SK-N-SH treated with all-trans-retinoic acid at 6 μM for 48 hours (cell line): Measurements from ENCODE around the gene CHKB.

Experiments used
- ATAC-seq: fragments of 200-7000 bp; cut with Tn5 transposase; 3 replicates; pipeline ENCODE4 v1.9.1; 2020; ENCODE audit warnings: mild to moderate bottlenecking, moderate library complexity
- ARNTL ChIP-seq: fragments of 450-650 bp; formaldehyde crosslinking; IDR thresholded peaks from 2 replicates; pipeline ENCODE4 v1.5.0; 2020; ENCODE audit warnings: low read depth, mild to moderate bottlenecking, moderate library complexity, borderline replicate concordance
- CSDC2 ChIP-seq: fragments of 250-450 bp; sonication (Bioruptor Pico); IDR thresholded peaks from 2 replicates; pipeline ENCODE4 v1.5.0; 2020; ENCODE audit warnings: mild to moderate bottlenecking, moderate library complexity
- GLIS3 ChIP-seq: fragments of 250-450 bp; sonication (Bioruptor Pico); IDR thresholded peaks from 2 replicates; pipeline ENCODE4 v1.5.0; 2020; ENCODE audit warnings: mild to moderate bottlenecking, moderate library complexity
- ISL1 ChIP-seq: fragments of 250-450 bp; sonication (Bioruptor Pico); IDR thresholded peaks from 2 replicates; pipeline ENCODE4 v2.1.2; 2022; ENCODE audit warnings: mild to moderate bottlenecking, moderate library complexity
- OSR1 ChIP-seq: fragments of 250-450 bp; sonication (Bioruptor Pico); IDR thresholded peaks from 2 replicates; pipeline ENCODE4 v1.8.0; 2022; ENCODE audit warnings: moderate library complexity, mild to moderate bottlenecking, inconsistent platforms
- PPARA ChIP-seq: fragments of 250-450 bp; sonication (Bioruptor Pico); IDR thresholded peaks from 2 replicates; pipeline ENCODE4 v1.5.0; 2020; ENCODE audit warnings: mild to moderate bottlenecking, borderline replicate concordance
- RARB ChIP-seq: fragments of 250-450 bp; sonication (Bioruptor Pico); IDR thresholded peaks from 2 replicates; pipeline ENCODE4 v1.8.0; 2021; ENCODE audit warnings: mild to moderate bottlenecking, moderate library complexity
- SNAI2 ChIP-seq: fragments of 250-450 bp; sonication (Bioruptor Pico); IDR thresholded peaks from 2 replicates; pipeline ENCODE4 v1.5.0; 2020; ENCODE audit warnings: mild to moderate bottlenecking, moderate library complexity
- TCF4 ChIP-seq: fragments of 250-450 bp; sonication (Bioruptor Pico); IDR thresholded peaks from 2 replicates; pipeline ENCODE4 v1.8.0; 2021; ENCODE audit warnings: mild to moderate bottlenecking, moderate library complexity, borderline replicate concordance
- TOX ChIP-seq: fragments of 250-450 bp; sonication (Bioruptor Pico); IDR thresholded peaks from 2 replicates; pipeline ENCODE4 v1.8.0; 2021; ENCODE audit warnings: mild to moderate bottlenecking, moderate library complexity, borderline replicate concordance
- ZC3H10 ChIP-seq: fragments of 250-450 bp; sonication (Bioruptor Pico); IDR thresholded peaks from 2 replicates; pipeline ENCODE4 v1.5.1; 2021; ENCODE audit warnings: mild to moderate bottlenecking, moderate library complexity
- ZFP3 ChIP-seq: fragments of 250-450 bp; sonication (Bioruptor Pico); IDR thresholded peaks from 2 replicates; pipeline ENCODE4 v1.5.0; 2020; ENCODE audit warnings: mild to moderate bottlenecking, moderate library complexity
- ZFP30 ChIP-seq: fragments of 450-650 bp; formaldehyde crosslinking; IDR thresholded peaks from 2 replicates; pipeline ENCODE4 v1.5.0; 2022; ENCODE audit warnings: mild to moderate bottlenecking, moderate library complexity
- ZNF565 ChIP-seq: fragments of 450-650 bp; formaldehyde crosslinking; conservative IDR thresholded peaks from 2 replicates; pipeline ENCODE4 v1.5.0; 2020; ENCODE audit warnings: low read depth, mild to moderate bottlenecking, moderate library complexity
- ZNF70 ChIP-seq: fragments of 450-650 bp; formaldehyde crosslinking; IDR thresholded peaks from 2 replicates; pipeline ENCODE4 v1.5.0; 2020; ENCODE audit warnings: mild to moderate bottlenecking, moderate library complexity
- ZNF8 ChIP-seq: fragments of 450-650 bp; formaldehyde crosslinking; IDR thresholded peaks from 2 replicates; pipeline ENCODE4 v1.5.0; 2020; ENCODE audit warnings: mild to moderate bottlenecking, moderate library complexity
- TF ChIP-seq, protein P1 (sequence below): fragments of 250-450 bp; sonication (Bioruptor Pico); IDR thresholded peaks from 2 replicates; pipeline ENCODE4 v1.5.0; 2020; ENCODE audit warnings: mild to moderate bottlenecking, moderate library complexity
- TF ChIP-seq, protein P2 (sequence below): fragments of 250-450 bp; sonication (Bioruptor Pico); IDR thresholded peaks from 2 replicates; pipeline ENCODE4 v1.5.1; 2020; ENCODE audit warnings: low read depth, mild to moderate bottlenecking, moderate library complexity
- TF ChIP-seq, protein P3 (sequence below): fragments of 250-450 bp; sonication (Bioruptor Pico); IDR thresholded peaks from 2 replicates; pipeline ENCODE4 v1.8.0; 2021; ENCODE audit warnings: low read depth, mild to moderate bottlenecking, moderate library complexity, borderline replicate concordance
- TF ChIP-seq, protein P4 (sequence below): fragments of 250-450 bp; sonication (Bioruptor Pico); IDR thresholded peaks from 2 replicates; pipeline ENCODE4 v1.5.1; 2021; ENCODE audit warnings: mild to moderate bottlenecking, moderate library complexity
- TF ChIP-seq, protein P5 (sequence below): fragments of 250-450 bp; sonication (Bioruptor Pico); IDR thresholded peaks from 2 replicates; pipeline ENCODE4 v1.8.0; 2020; ENCODE audit warnings: mild to moderate bottlenecking, moderate library complexity, borderline replicate concordance

The CHKB gene

DNA sequence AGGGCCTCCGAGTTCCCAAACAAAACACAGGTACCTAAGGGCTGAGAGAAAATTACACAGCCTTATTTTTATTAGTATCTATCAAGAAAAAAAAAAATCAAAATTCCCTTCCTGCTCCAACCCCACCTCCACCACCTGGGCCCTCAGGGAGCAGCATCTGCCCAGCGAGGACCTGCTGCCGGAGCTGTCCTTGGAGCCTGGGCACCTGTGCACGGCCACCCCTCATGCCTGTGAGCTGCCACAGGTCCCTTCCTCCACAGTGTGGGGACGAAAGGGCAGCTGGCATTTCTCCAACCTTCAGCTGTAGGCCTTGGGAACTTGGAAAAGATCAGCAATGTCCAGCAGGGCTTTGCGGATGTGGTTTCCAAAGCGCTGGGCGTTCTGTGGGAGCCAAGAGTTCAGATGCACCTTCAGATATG lies 13.6 kb downstream of the CHKB start:
- no peak for ATAC-seq

DNA sequence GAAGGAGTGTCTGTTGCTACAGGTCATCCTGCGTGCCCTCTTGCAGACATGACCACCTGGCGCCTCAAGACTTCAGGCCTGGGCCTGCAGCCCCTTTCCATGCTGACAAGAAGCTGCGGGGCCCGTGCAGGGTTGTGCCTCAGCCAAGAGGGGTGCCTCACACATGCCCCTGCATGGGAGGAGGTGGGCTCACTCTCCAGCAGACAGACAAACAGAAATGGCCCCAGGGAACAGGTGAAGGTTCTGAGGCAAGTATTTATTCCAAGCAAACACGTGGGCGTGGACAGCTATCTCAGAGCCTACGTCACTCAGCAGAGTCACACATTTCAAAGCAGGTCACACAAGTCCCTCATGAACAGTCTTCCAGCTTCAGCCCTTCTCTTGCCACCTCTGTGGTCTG lies 14.0 kb downstream of the CHKB start:
- no peak for ATAC-seq
- no peak for TF ChIP-seq ZC3H10
- TF ChIP-seq, protein P1, sequence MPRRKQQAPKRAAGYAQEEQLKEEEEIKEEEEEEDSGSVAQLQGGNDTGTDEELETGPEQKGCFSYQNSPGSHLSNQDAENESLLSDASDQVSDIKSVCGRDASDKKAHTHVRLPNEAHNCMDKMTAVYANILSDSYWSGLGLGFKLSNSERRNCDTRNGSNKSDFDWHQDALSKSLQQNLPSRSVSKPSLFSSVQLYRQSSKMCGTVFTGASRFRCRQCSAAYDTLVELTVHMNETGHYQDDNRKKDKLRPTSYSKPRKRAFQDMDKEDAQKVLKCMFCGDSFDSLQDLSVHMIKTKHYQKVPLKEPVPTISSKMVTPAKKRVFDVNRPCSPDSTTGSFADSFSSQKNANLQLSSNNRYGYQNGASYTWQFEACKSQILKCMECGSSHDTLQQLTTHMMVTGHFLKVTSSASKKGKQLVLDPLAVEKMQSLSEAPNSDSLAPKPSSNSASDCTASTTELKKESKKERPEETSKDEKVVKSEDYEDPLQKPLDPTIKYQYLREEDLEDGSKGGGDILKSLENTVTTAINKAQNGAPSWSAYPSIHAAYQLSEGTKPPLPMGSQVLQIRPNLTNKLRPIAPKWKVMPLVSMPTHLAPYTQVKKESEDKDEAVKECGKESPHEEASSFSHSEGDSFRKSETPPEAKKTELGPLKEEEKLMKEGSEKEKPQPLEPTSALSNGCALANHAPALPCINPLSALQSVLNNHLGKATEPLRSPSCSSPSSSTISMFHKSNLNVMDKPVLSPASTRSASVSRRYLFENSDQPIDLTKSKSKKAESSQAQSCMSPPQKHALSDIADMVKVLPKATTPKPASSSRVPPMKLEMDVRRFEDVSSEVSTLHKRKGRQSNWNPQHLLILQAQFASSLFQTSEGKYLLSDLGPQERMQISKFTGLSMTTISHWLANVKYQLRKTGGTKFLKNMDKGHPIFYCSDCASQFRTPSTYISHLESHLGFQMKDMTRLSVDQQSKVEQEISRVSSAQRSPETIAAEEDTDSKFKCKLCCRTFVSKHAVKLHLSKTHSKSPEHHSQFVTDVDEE (CRISPR knock-in tag), result no peak
- no peak for TF ChIP-seq ISL1
- TF ChIP-seq PPARA, result no peak
- TF ChIP-seq RARB (CRISPR knock-in tag), result no peak
- TF ChIP-seq, protein P2, sequence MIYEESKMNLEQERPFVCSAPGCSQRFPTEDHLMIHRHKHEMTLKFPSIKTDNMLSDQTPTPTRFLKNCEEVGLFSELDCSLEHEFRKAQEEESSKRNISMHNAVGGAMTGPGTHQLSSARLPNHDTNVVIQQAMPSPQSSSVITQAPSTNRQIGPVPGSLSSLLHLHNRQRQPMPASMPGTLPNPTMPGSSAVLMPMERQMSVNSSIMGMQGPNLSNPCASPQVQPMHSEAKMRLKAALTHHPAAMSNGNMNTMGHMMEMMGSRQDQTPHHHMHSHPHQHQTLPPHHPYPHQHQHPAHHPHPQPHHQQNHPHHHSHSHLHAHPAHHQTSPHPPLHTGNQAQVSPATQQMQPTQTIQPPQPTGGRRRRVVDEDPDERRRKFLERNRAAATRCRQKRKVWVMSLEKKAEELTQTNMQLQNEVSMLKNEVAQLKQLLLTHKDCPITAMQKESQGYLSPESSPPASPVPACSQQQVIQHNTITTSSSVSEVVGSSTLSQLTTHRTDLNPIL (CRISPR knock-in tag), result no peak
- TF ChIP-seq ZFP30 (CRISPR knock-in tag), result no peak
- no peak for TF ChIP-seq ZNF565 (CRISPR knock-in tag)
- TF ChIP-seq, protein P3, sequence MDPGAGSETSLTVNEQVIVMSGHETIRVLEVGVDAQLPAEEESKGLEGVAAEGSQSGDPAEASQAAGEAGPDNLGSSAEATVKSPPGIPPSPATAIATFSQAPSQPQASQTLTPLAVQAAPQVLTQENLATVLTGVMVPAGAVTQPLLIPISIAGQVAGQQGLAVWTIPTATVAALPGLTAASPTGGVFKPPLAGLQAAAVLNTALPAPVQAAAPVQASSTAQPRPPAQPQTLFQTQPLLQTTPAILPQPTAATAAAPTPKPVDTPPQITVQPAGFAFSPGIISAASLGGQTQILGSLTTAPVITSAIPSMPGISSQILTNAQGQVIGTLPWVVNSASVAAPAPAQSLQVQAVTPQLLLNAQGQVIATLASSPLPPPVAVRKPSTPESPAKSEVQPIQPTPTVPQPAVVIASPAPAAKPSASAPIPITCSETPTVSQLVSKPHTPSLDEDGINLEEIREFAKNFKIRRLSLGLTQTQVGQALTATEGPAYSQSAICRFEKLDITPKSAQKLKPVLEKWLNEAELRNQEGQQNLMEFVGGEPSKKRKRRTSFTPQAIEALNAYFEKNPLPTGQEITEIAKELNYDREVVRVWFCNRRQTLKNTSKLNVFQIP, result no peak
- no peak for TF ChIP-seq CSDC2 (CRISPR knock-in tag)
- no peak for TF ChIP-seq ARNTL
- TF ChIP-seq ZFP3 (CRISPR knock-in tag), result no peak
- TF ChIP-seq SNAI2 (CRISPR knock-in tag), result no peak

More for the DNA sequence above, 13.6 kb downstream of the CHKB start:
- TF ChIP-seq, protein P2 (CRISPR knock-in tag), result no peak
- TF ChIP-seq SNAI2 (CRISPR knock-in tag), result no peak
- TF ChIP-seq, protein P1 (CRISPR knock-in tag), result no peak
- TF ChIP-seq PPARA, result no peak
- TF ChIP-seq TOX (CRISPR knock-in tag), result no peak
- TF ChIP-seq ZNF8 (CRISPR knock-in tag), result no peak
- TF ChIP-seq ISL1, result no peak
- TF ChIP-seq ZFP3 (CRISPR knock-in tag), result no peak
- TF ChIP-seq, protein P3, result no peak
- TF ChIP-seq RARB (CRISPR knock-in tag), result no peak
- no peak for TF ChIP-seq ARNTL
- TF ChIP-seq GLIS3 (CRISPR knock-in tag), result no peak
- TF ChIP-seq ZNF70 (CRISPR knock-in tag), result no peak
- TF ChIP-seq, protein P4, sequence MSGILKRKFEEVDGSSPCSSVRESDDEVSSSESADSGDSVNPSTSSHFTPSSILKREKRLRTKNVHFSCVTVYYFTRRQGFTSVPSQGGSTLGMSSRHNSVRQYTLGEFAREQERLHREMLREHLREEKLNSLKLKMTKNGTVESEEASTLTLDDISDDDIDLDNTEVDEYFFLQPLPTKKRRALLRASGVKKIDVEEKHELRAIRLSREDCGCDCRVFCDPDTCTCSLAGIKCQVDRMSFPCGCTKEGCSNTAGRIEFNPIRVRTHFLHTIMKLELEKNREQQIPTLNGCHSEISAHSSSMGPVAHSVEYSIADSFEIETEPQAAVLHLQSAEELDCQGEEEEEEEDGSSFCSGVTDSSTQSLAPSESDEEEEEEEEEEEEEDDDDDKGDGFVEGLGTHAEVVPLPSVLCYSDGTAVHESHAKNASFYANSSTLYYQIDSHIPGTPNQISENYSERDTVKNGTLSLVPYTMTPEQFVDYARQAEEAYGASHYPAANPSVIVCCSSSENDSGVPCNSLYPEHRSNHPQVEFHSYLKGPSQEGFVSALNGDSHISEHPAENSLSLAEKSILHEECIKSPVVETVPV (CRISPR knock-in tag), result no peak
- TF ChIP-seq TCF4, result no peak
- no peak for TF ChIP-seq OSR1 (CRISPR knock-in tag)
- TF ChIP-seq, protein P5, sequence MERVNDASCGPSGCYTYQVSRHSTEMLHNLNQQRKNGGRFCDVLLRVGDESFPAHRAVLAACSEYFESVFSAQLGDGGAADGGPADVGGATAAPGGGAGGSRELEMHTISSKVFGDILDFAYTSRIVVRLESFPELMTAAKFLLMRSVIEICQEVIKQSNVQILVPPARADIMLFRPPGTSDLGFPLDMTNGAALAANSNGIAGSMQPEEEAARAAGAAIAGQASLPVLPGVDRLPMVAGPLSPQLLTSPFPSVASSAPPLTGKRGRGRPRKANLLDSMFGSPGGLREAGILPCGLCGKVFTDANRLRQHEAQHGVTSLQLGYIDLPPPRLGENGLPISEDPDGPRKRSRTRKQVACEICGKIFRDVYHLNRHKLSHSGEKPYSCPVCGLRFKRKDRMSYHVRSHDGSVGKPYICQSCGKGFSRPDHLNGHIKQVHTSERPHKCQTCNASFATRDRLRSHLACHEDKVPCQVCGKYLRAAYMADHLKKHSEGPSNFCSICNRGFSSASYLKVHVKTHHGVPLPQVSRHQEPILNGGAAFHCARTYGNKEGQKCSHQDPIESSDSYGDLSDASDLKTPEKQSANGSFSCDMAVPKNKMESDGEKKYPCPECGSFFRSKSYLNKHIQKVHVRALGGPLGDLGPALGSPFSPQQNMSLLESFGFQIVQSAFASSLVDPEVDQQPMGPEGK (CRISPR knock-in tag), result no peak
- TF ChIP-seq CSDC2 (CRISPR knock-in tag), result no peak
- TF ChIP-seq, all 23 proteins: peak for 0
